ENCODE data around the gene JCAD.
"Not testable (repeated sequence)": the region's sequence is repeated elsewhere in the genome, so short reads cannot be mapped to it uniquely, and the experiment has no call there.

JCAD gene, protein sequence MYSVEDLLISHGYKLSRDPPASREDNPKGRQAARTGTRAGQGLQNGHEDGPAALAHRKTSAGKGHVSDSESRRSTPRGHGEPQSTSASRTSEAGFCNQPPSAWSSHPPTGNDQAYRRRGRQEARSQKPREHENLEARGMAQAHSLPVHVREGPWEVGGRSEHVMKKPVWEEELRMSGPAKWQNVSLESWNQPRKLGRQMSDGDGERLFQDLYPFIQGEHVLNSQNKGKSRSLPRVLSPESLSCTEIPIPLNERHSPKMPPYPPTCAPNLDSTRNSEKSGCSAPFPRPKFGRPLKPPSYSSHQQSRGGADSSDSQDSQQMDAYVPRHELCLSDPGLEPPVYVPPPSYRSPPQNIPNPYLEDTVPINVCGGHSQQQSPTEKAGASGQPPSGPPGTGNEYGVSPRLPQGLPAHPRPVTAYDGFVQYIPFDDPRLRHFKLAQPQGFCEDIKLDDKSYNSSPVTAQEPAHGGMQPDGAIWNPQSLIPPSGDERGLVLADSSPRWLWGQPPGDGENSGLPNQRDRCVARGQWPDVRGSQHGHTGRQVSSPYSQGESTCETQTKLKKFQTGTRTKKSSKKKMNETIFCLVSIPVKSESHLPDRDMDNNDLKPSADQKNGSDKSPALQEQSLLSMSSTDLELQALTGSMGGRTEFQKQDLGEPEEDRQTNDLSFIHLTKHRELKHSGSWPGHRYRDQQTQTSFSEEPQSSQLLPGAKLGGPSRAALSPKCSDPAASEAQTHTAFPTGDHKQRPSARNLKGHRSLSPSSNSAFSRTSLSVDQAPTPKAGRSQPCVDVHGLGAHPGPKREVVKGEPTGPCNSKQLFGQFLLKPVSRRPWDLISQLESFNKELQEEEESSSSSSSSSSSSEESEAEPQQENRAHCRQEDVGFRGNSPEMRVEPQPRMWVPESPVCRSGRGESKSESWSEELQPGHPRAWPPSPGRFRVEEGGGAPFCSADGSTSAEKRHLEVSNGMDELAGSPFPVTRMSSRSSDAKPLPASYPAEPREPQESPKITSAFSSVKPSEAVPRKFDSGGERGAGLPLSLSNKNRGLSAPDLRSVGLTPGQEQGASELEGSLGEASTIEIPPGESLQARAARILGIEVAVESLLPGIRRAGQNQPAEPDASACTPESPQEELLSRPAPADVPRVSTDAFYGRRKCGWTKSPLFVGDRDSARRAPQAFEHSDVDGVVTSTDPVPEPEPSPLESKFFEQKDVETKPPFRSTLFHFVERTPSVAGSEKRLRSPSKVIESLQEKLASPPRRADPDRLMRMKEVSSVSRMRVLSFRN (N-terminal part only)

DNA sequence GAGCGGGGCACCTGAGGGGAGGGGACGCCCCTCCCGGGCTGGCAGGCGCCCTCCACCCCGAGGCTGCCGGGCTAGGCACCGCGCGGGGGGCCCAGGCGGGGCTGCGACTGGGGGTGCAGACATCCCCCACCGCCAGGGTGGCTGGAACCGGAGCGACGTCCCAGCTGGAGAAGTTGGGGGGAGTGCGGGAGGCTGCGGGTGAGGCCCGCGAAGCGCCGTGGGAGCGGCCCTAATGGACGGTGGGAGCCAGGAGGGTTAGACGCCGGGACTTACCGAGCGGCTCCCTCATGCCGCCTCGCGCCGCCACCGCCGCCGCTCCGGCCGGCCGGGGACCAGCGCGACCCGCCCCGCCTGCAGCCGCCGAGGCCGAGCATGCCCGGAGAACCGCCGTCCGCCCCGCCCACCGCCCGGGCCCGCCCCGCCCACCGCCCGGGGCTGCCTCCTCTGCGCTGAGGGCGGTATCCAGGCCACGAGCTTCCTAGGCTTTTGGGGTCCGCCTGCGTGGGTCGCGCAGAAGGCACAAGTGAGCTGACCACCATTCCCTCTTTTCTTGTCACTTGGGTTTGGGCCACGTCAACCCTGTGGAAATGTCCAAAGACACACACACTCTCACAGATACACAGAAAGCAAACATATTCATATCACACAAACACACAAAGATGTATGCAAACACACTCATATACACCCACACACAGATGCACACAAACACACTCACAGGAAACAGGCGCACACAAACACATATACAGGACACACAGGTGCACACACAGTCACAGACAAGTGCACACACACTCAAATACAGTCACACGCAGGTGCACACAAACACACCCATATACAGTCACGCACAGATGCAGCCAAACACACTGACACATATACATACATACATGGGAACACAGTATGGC lies at the start of gene JCAD:
Gene JCAD, minus strand, starts transcription at position 378 of the 899 bp plus-strand sequence. CDS start 11,774 bp downstream, outside the sequence.
- DNase-seq (ENCODE audit: low spot score) = no peak

DNA sequence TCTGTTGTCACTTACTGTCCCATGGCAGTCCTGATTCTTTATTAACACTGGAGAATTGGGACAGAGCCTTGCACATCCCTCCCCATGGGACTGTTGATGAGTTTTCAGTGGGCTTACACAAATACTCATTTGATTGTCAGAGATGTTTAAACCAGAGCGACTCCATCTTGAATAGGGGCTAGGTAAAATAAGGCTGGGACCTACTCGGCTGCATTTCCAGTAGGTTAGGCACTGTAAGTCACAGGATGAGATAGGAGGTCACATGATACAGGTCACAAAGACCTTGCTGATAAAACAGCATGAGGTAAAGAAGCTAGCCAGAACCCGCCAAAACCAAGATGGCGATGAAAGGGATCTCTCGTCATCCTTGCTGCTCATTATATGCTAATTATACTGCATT lies 47.6 kb upstream of the JCAD start:
- no peak for DNase-seq (ENCODE audit: low spot score)

DNA sequence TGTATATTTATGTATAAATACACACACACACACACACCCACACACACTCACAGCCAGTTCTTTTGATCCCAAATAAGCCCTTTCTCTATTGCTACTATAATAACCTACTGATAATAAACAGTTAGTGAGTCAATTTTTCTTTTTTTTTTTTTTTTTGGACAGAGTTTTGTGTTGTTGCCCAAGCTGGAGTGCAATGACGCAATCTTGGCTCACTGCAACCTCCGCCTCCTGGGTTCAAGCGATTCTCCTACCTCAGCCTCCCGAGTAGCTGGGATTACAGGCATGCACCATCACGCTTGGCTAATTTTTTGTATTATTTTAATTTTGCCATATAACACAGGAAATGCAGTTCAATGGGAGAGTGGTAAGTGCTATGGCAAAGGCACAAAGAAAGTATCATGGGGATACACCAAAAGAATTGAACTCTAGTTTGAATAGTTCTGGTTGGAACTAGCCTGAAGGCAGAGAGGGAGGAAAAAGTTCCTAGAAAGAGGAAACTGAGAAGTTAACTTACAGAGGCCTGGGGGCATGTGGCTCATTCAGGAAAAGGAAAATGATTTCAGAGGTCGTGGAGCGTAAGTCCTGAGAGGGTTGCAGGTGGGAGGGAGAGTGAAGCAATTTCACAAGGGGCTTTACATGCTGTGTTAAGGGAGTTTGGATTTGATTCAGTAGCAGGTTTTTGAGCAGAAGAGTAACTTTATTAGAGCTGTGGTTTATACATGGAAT lies 44.4 kb upstream of the JCAD start:
- no peak for DNase-seq (ENCODE audit: low spot score)

DNA sequence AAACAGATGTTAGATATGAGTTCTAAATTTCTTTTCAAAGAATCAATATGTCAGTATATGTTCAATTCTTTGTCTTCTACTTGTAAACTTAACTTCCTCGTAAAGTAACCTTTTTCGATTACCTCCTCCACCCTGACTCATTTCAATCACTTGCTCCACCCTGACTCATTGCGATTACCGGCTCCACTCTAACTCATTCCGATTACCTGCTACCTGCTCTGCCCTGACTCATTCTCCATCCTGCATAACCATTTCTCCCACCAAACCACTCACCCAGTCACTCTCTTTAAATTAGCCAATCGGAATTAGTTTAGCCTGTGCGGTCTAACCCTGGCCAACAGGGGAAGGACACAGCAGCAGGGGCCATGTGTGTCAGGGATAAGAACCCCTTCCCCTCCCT lies 40.3 kb upstream of the JCAD start:
- DNase-seq (ENCODE audit: low spot score) = not testable (repeated sequence)

DNA sequence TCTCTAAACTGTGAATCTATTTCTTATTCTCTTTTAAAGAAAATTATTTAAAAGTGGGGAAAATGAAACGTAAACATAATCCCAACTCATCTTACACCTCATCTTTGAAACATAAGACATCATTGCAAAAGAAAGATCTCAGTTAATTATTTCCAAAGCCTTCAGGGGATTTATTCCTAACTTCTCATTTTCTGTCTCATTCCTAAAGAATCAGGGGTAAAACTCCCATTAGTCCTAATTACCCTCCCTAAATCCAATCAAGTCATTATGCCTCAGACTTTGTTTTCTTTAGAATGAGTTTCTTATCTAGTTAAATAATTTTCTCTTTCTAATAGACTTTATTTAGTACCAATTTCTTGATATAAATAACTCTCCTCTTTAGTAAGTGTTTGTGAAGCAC lies 39.7 kb upstream of the JCAD start:
- no peak for DNase-seq (ENCODE audit: low spot score)

DNA sequence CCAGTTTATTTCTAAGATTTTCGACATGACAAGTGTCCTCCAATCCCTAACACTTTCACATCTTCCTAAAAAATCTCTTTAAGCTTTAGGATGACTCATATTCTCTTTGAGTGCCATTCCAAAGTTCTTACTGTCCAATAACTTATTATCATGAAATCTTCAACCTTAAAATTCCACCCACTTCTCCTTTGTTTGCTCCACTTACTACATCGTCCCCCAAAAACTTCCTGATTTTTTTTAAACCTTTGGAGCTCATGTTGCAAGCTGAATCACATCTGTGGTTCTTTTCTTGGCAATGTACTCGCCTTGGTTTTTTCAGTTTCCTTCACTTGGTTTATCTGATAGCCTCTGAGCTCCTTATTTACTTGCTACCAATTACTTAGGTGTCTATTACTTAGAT lies 39.2 kb upstream of the JCAD start:
- DNase-seq (ENCODE audit: low spot score) = no peak

DNA sequence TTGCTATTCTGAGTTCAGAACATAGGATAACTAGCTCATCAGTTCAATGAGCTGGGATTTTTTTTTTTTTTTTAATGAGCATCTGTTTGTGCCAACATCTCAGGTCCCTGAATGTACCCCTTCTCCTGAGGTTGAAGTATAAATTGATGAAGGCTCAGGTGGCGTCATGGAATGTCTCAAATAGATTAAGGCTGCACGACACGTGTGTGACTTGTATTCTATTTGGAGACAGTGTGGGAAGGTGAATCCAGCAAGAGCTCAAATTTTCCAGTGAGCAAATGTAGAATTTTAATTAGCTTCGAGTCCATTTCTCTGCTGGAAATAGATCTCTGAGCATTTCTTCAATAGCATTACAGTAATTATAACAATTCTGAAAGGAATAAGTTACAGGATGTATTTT lies 37.2 kb upstream of the JCAD start:
- no peak for DNase-seq (ENCODE audit: low spot score)

DNA sequence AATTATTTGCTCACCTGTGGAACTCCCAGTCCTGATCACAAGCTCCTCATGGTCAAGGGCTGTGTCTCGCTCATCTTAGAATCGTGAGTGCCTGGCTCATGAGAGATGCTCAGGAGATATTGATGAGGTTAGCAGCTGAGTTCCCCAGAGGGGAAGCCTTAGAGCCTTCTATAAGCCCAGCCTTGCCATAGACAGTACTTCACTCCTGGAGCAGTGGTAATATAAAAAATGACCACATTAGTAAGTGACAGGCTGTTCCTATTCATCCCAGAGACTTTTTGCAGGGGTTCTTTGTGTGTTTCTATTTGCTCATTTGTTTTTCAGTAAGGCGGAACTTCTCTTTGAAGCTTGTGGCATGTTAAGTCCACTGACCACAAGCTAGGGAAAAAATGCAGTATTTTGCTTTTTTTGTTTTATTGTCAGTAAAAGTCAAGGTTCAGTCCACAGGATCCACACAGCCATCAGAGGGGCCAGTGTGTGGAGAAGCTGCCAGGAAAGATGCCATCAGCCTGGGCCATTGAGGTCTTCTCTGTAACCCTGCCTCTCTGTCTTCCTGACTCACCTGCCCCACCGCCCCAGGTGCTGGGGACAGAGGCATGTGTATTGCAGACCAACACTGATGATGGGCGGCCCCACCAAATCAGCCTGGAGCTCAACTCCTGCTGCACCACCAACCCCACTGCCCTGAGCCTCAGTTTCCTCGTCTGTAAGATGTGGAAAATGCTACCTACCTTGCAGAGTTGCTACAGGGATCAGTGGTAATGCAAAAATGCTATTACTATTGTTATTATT lies 36.4 kb upstream of the JCAD start:
- no peak for DNase-seq (ENCODE audit: low spot score)

DNA sequence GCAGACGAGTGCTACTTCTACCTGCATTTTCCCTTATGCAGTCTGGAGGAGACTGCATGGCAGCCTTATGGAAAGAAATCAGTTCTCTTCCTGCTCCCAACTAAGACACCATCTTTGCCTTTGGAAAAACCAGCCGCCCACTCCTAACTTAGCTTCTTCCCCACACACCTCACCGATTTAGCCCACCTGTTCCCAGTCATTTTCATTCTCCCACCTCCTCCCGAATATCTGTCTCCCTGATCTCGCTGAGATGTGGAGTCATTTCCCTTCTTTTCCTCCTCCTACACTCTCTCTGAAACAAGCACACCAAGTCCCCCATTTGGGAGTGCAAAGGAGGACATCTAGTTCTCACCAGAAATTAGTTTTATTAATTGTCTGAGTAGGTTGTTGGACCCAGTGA lies 35.2 kb upstream of the JCAD start:
- no peak for DNase-seq (ENCODE audit: low spot score)

DNA sequence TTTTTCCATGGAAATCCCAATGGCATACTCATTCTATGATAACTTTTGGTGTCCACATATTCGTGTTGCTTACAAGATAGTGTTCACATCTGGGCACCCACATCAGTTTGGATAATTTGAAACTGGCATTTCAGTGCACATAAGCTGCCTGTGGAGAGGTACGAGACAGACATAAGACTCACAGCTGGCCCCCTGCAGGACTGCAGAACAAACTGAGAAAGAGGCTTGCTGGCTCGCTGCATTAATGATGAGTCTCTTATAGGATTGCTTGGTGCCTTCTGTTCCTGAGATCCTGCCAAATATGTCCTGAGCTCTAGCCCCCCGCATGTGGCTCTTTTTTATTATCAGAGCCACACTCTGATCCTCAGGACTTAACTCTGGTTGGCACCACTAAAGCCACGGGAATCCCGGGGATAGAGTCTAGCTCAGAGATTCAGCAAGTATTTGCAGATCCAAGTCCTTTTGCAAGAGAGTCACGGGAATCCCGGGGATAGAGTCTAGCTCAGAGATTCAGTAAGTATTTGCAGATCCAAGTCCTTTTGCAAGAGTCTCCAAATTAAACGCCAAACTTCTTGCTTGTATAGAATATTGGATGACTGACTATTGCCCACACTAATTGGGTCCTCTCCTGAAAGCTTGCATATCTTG lies 34.0 kb upstream of the JCAD start:
- DNase-seq (ENCODE audit: low spot score) = no peak

DNA sequence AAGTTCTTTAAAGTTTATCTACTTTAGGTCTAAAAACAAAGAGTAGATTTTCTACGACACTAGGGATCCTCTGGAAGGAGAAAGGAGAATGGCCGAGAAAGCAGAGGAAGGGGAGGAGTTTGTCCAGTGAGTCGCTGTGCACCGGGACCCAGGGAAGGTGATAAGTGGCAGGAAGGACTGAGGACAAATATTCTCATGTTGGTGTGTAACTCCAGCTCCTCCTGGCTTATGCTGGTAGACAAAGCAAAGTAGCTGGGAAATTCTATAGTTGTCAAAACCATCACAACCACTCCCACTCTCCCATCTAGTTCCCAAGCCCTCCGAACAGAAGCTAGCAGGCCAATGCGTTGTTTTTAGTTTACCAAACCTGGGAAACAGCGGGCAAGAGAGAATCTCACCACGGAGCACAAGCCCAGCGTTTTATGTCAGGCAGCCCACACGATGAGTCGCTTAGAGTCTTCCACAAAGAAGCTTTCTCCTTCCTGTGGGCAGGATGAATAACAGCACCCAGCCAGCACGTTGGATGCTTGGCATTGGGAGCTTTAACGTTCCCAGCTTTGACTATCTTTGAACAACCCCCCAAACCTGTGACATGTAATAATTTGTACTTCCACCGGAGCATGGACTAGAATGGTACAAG lies 32.9 kb upstream of the JCAD start:
- no peak for DNase-seq (ENCODE audit: low spot score)

DNA sequence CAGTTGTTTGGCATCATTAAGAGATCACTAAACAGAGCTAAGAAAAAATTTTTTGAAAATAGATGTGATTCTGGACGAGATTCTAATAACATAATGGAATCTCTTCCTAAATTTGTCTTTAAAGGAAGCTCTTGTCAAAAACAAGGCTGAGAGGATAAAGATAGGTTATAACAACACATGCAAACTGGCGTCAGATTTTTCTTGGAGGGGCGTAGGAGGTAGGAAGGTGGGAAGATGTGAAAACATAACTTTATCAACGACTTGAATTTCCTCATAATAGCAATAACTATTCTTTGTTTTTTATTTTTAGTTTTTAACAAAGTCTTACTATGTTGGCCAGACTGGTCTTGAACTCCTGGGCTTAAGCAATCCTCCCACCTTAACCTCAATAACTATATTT lies 31.8 kb upstream of the JCAD start:
- DNase-seq (ENCODE audit: low spot score) = no peak

DNA sequence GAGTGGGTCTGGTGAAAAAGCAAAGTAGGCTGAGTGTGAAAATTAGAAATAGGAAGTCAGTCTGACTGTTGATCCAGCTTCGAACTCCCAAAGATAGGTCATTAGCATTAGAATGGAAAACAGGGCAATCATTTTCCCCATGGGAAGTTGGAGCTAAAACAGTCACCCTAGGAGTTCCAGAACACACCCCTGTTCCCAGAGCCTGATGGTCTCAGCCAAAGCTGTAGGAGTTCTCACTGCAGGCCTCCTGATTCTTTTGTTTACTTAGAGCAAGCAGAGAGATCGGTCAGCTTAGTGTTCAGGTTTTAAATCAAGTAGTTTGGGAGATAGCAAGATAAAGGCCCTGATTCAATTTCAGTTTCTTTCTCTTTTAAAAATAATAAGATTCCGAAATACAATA lies 28.8 kb upstream of the JCAD start:
- DNase-seq (ENCODE audit: low spot score) = no peak

DNA sequence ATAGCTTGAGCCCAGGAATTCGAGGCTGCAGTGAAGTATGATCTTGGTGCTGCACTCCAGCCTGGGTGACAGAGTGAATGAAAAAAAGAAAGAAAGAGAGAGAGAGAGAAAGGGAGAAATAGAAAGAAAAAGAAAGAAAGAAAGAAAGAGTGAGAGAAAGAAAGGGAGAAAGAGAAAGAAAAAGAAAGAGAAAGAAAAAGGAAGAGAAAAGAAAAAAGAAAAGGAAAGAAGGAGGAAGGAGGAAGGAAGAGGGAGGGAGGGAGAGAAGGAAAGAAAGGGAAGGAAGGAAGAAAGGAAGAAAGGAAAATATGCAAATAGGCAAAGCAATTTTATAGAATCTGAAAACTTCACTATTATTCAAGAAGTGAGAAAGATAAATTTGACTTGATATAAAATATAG lies 24.5 kb upstream of the JCAD start:
- DNase-seq (ENCODE audit: low spot score) = no peak

DNA sequence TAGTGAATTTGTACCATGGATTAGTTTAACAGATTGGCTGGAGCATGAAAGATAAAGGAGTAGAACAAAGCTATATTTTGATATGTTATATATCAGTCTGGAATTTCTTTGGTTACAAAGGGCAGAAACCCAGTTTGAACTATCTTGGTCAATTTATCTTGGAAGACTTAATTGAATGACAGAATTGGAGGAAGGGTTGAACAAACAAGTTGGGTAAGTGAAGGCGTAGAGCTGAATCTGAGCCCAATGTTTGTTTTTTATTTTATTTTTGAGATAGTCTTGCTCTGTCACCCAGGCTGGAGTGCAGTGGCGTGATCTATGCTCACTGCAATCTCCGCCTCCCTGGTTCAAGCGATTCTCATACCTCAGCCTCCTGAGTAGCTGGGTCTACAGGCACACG lies 21.8 kb upstream of the JCAD start:
- no peak for DNase-seq (ENCODE audit: low spot score)

DNA sequence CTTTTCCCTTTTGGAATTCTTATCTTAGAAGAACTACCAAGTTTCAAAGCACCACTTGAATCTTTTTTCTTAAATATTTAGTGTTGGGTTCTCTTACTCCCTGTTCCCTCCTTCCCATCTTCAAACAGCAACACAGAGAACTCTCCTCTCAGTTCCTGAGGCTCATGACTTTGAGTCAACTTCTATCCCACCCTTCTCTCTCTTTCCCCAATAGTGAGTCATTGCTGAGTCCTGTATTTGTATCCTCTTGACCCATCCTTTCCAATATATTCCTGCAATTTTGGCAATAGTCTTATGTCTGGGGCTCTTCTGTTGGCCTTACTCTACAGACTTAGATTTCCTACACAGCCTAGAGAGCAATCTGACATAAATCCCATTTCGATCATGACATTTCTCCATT lies 20.8 kb upstream of the JCAD start:
- DNase-seq (ENCODE audit: low spot score) = no peak

DNA sequence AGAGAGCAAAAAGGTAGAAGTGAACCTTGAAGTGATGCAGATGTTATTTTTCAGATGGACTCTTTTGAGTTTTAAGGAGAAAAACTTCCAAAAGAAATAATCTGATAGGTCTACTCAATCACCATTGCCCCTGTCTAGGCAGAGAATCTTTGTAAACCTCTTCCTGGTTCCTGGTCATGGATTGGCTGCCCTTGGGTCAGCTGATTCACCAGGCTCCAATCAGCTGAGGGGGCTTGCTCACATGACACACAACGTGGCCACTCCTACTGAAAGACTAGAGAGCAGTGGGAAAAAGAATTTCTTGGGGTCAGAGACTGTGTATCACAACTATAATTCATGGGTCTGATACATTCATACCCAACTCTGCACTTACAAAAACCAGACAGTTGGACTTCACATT lies 20.0 kb upstream of the JCAD start:
- no peak for DNase-seq (ENCODE audit: low spot score)

DNA sequence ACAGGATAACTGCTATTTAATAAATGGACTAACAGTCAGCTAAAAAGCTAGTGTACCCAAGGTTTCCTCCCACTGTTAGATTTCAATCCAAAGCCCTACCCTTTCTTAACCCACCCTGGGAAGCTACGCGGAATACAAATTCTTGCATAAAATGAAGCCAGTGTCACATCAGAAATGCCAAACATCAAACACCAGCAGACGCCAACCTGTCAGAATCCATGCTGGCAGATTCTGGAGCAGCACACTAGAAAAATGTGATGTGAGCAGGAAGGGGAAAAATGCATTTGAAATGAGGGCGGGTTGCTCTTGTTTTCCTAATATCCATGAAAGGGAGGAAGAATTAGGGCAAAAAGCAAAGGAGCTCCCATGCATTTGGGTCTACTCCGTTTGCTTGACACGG lies 16.1 kb upstream of the JCAD start:
- DNase-seq (ENCODE audit: low spot score) = no peak

DNA sequence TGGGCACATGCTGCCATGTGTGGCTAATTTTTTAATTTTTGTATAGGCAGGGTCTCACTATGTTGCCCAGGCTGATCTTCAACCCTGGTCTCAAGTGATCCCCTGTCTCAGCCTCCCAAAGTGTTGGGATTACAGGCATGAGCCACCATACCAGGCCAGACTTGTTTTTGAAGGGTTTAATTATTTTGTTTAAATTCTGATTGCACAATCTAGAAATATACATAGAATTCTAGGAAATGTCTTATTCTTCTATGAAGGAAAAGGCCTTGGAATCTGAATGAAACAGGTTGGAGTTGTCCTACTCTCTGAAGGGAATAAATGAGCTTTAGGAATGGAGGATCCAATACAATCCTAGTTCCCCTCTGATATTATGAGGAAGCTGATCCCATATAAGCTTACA lies 15.5 kb upstream of the JCAD start:
- DNase-seq (ENCODE audit: low spot score) = no peak
